ENCODE measurements around the gene ZBTB22. TPM values are rescaled to one million over a fixed set of nuclear protein-coding genes. Genes with fewer than 3 reads are reported as not detected.

Gene ZBTB22
- total RNA-seq, 3 donors from 2014 or later: 12.6 to 27.2 (median 18.7) TPM

DNA sequence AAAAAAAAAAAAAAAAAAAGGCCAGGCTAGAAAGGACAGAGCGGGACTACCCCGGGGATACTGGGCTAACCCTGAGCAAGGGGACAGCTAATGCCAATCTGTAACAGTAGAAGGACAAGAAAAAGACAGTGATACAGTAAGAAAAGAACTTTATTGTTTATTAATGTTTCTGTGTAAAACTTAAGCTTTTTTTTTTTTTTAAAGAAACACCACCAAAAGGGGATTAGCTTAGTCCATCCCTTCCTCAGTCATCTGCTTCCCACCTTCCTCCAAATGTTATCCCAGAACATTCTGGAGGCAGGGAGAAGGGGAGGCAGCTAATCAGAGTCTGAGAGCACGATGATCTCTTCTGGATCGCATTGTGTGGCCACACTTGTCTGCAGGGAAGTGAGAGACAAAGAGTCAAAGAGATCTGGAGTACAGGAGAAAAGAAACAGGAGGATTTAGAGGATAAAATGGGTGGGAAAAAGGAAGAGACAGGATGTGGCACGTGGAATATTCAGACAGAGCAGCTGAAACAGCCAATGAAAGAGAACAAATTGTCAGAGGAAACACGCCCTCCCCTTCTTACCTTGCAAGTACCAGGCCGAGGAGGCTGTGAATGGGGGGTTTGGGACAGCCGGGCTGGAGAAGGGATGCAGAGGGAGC, 1.0 kb upstream of the ZBTB22 start:
- H3K9me3 ChIP-seq: no peaks in the 10 kb centered on the region
- H3K4me1 ChIP-seq: peaks cover 0 to 56% of the 10 kb centered on the region in 2 donors
- no peak for DNase-seq (ENCODE audit: low spot score in 2 of 2)
- intact Hi-C loops (cut with DNase I; ENCODE audit: low total_unique reads): no loop called here
- H3K27me3 ChIP-seq: no peaks in the 10 kb centered on the region
- no peaks in the 10 kb centered on the region for H3K36me3 ChIP-seq
- H3K4me3 ChIP-seq: peak overlapping the region; percentile 50 to 64 (median 54)
- H3K27ac ChIP-seq: peak overlapping the region; percentile 54 to 92
- TF ChIP-seq POLR2AphosphoS5 (IDR thresholded peaks at IDR 0.05) (no peak), POLR2A (IDR thresholded peaks at IDR 0.05) (no peak)
- TF ChIP-seq, protein P1, sequence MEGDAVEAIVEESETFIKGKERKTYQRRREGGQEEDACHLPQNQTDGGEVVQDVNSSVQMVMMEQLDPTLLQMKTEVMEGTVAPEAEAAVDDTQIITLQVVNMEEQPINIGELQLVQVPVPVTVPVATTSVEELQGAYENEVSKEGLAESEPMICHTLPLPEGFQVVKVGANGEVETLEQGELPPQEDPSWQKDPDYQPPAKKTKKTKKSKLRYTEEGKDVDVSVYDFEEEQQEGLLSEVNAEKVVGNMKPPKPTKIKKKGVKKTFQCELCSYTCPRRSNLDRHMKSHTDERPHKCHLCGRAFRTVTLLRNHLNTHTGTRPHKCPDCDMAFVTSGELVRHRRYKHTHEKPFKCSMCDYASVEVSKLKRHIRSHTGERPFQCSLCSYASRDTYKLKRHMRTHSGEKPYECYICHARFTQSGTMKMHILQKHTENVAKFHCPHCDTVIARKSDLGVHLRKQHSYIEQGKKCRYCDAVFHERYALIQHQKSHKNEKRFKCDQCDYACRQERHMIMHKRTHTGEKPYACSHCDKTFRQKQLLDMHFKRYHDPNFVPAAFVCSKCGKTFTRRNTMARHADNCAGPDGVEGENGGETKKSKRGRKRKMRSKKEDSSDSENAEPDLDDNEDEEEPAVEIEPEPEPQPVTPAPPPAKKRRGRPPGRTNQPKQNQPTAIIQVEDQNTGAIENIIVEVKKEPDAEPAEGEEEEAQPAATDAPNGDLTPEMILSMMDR (IDR thresholded peaks at IDR 0.05): no peak

DNA sequence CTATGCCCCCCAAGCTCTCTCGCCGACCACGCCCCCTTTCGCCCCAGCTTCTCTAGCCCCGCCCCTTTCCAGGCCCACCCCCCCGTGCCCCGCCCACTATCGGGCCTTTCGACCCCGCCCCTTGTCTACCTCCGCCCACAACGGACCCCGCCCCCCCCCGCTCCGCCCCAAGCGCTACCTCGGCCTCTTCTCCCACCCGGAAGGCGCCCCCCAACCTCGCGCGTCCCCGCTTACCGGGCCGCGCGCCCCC, 200 bp downstream of the ZBTB22 start:
- DNase-seq (ENCODE audit: low spot score in 2 of 2): peak in 1 of 2 donors; percentile 61
- Histone ChIP-seq H3K27ac (peak overlapping the region; percentile 87 to 92), H3K4me3 (peak overlapping the region; percentile 50 to 64 (median 54)), H3K4me1 (peaks cover 0 to 58% of the 10 kb centered on the region in 2 donors), H3K36me3 (no peaks in the 10 kb centered on the region), H3K9me3 (no peaks in the 10 kb centered on the region), H3K27me3 (no peaks in the 10 kb centered on the region)
- TF ChIP-seq, protein P1 (IDR thresholded peaks at IDR 0.05): no peak
- TF ChIP-seq POLR2A (IDR thresholded peaks at IDR 0.05) (no peak), POLR2AphosphoS5 (IDR thresholded peaks at IDR 0.05) (no peak)
- intact Hi-C loops (cut with DNase I; ENCODE audit: low total_unique reads): no loop called here

DNA sequence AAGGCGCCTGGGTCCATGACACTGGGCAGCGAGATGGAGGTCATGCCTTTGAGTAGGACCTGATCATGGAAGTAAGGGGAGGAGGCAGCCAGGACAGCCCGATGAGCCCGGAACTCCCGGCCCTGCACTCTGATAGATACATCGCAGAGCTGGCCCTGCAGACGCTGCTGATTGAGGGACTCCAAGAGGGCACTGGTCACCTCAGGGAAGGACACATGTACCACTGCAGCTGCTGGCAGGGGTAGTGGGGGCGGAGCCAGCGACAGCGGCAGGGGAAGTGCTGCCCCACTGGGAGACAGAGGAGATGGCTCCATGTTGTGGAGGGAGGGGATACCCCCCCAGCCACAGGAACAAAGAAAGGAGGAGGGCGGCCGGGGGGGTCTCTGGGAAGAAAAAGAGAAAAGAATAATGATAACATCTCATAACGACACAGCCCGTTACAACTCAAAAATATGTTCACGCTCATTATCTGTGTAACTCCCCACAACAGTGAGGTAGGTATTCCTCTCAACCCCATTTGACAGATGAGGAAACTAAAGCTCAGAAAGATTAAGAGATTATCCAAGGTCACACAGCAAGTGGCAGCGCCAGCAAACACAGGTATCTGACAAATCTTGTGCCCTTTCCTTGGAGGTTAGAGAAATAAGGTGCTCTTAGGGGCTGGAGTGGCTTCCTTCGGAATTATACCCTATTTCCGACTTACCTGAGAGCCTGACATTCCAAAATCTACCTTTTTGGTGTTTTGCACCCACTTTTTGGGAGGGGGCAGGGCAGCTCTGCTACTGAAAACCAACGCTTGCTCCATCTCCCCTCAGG, 733 bp downstream of the ZBTB22 start:
- H3K36me3 ChIP-seq: no peaks in the 10 kb centered on the region
- H3K4me1 ChIP-seq: peaks cover 3 to 59% of the 10 kb centered on the region in 2 donors
- no peak for DNase-seq (ENCODE audit: low spot score in 2 of 2)
- peak overlapping the region; percentile 87 to 92 for H3K27ac ChIP-seq
- TF ChIP-seq POLR2AphosphoS5 (IDR thresholded peaks at IDR 0.05) (no peak), POLR2A (IDR thresholded peaks at IDR 0.05) (no peak)
- TF ChIP-seq, protein P1 (IDR thresholded peaks at IDR 0.05): no peak
- peak overlapping the region; percentile 50 to 64 (median 54) for H3K4me3 ChIP-seq
- H3K9me3 ChIP-seq: no peaks in the 10 kb centered on the region
- intact Hi-C loops (cut with DNase I; ENCODE audit: low total_unique reads): no loop called here
- no peaks in the 10 kb centered on the region for H3K27me3 ChIP-seq

DNA sequence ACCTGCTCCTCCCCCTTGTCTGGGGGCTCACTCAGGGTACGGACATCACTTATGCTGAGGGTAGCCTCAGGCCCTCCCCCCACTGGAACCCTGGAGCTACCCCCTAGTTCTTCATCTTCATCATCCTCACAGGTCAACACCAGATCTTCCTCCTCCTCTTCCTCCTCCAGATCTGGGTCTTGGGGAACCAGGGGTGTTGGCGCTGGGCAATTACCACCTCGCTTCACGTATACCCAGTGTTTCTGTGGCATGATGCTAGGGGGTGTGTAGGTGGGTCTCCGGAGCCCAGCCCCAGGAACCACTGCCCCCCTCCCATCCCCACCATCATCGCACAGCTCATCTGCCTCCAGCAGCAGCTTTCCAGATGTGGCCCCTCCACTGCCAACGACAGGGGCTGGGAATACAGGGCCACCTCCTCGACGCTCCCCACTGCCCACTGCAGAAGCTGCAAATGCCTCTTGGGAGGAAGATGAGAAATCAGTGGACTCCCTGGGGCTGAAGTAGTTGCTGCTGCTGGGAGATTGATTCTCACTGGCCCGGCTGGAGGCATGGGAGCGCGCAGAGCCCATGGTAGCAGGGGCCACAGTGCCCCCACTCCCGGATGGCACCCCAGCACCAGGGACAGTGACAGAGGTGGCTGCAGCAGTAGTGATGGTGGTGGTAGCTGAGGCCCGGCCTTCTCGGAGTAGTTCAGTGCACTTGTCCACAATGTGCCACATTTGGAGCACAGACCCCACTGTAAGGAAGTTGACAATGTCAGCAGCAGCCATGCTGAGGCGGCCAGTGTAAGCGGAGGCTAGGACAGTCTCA, 1.5 kb downstream of the ZBTB22 start:
- intact Hi-C loops (cut with DNase I; ENCODE audit: low total_unique reads): no loop called here
- Histone ChIP-seq H3K4me3 (no peak overlapping the region), H3K9me3 (no peaks in the 10 kb centered on the region), H3K4me1 (peaks cover 4 to 54% of the 10 kb centered on the region in 2 donors), H3K27me3 (no peaks in the 10 kb centered on the region), H3K27ac (peak overlapping the region; percentile 98), H3K36me3 (no peaks in the 10 kb centered on the region)
- TF ChIP-seq POLR2A (IDR thresholded peaks at IDR 0.05): no peak
- DNase-seq (ENCODE audit: low spot score in 2 of 2): no peak

DNA sequence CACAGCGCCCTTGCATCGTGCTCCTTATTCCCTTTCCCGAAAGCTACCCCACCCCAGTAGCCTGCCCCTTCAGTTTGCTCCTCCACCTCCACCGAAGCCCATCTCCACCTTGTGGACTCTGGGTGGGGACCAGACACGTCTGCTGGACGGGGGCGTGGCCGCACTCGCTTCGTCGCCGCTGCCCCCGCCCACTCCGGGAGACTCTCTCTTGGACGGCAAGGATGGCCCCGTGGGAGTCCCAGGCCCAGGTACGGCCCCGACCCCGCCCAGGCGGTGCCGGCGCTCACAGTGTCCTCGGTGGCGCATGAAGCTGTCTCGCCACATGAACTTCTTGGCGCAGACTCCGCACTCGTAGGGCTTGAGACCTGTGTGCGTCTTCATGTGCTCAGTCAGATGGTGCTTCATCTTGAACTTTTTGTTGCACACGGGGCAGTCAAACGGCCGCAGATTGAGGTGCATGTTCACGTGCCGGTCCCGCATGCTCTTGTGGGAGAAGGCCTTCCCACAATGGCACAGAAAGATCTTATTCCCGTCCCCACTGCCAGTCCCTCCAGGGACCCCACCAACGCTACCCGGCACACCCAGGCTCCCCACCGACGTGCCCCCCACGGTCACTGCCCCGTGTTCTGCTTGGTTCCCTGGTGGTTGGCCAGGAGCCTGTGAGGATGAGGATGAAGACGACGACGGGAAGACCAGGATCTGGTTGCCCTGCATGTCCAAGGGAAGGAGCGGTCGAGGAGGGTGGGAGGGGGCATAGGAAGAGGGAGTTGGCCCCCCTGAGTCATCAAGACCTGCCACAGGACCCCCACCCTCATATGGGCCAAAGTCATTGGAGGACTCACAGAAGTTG, 2.4 kb downstream of the ZBTB22 start:
- Histone ChIP-seq H3K4me3 (peak overlapping the region; percentile 62 to 82 (median 80)), H3K9me3 (no peaks in the 10 kb centered on the region), H3K27ac (peak overlapping the region; percentile 98), H3K36me3 (no peaks in the 10 kb centered on the region), H3K4me1 (peaks cover 4 to 46% of the 10 kb centered on the region in 2 donors), H3K27me3 (no peaks in the 10 kb centered on the region)
- intact Hi-C loops (cut with DNase I; ENCODE audit: low total_unique reads): no loop called here
- peak; percentile 57 to 70 for DNase-seq (ENCODE audit: low spot score in 2 of 2)
- TF ChIP-seq POLR2AphosphoS5 (IDR thresholded peaks at IDR 0.05): no peak
- TF ChIP-seq POLR2A (IDR thresholded peaks at IDR 0.05): no peak

Data from breast epithelium (tissue), 4 donors.